GM12878 (cell line): ENCODE measurements around the gene MBNL3. TPM values are rescaled to one million over a fixed set of nuclear protein-coding genes. Genes with fewer than 3 reads are reported as not detected.

Experiments used
- ATAC-seq: fragments of 200-7000 bp; cut with Tn5 transposase; 3 replicates; pipeline ENCODE4 v1.9.1; 2020; ENCODE audit warnings: mild to moderate bottlenecking, moderate library complexity
- BruUV-seq: library from RNA; stranded (reverse); fragments of 400-500 nt; replicated peaks from 2 replicates; lab custom pipeline; 2021; lab: Mats Ljungman, UMichigan
- CTCF ChIA-PET: fragments of 300-600 bp; sonication (Branson Sonifier 250); formaldehyde crosslinking; extraction: SDS; loops from one replicate; lab custom pipeline; 2021; ENCODE audit warnings: inconsistent platforms; lab: Yijun Ruan, JAX
- POLR2A ChIA-PET: fragments of 350-600 bp; formaldehyde crosslinking; extraction: SDS; loops from one replicate; lab custom pipeline; 2021; ENCODE audit warnings: inconsistent platforms; lab: Charles Lee
- RAD21 ChIA-PET: fragments of 300-600 bp; sonication (Branson Sonifier 250); formaldehyde crosslinking; loops from one replicate; lab custom pipeline; 2023; ENCODE audit warnings: antibody characterized with exemption; ENCODE audit not compliant: unreplicated experiment; lab: Charles Lee
- SMC1A ChIA-PET: fragments of 300-600 bp; sonication (Branson Sonifier 250); formaldehyde crosslinking; loops from one replicate; lab custom pipeline; 2023; ENCODE audit not compliant: unreplicated experiment, uncharacterized antibody; lab: Charles Lee
- DNase-seq: peaks from one replicate; pipeline ENCODE4 v3.0.0-alpha.2; 2011; ENCODE audit warnings: low read depth, low spot score
- FAIRE-seq: peaks from 3 replicates; lab custom pipeline; 2011; peaks lifted over from hg19 to GRCh38; lab: Jason Lieb, UNC
- H2AFZ ChIP-seq: 2 replicates; pipeline ENCODE4 v1.6.0; 2011; ENCODE audit warnings: low read depth, low read length, control low read depth; ENCODE audit not compliant: control insufficient read depth
- H3K27ac ChIP-seq: 2 replicates; pipeline ENCODE4 v1.5.1; 2011; ENCODE audit warnings: control low read depth; ENCODE audit not compliant: control insufficient read depth, insufficient read depth
- H3K27me3 ChIP-seq, 2 experiments: replicated peaks in 1 of 2; 2 replicates each; pipeline versions ENCODE4 v1.6.0 to v1.6.1; 2011; ENCODE audit warnings: low read length in 1 of 2; ENCODE audit not compliant: control insufficient read depth in 2 of 2, insufficient read depth in 2 of 2
- H3K36me3 ChIP-seq, 2 experiments: 2 replicates each; pipeline ENCODE4 v1.5.1; 2011; ENCODE audit warnings: low read length in 1 of 2; ENCODE audit not compliant: control insufficient read depth in 2 of 2, insufficient read depth in 2 of 2
- H3K4me1 ChIP-seq: 2 replicates; pipeline ENCODE4 v1.6.1; 2011; ENCODE audit warnings: mild to moderate bottlenecking, low read length, moderate library complexity, mixed read lengths; ENCODE audit not compliant: control insufficient read depth, insufficient read depth
- H3K4me2 ChIP-seq: 2 replicates; pipeline ENCODE4 v1.6.0; 2011; ENCODE audit warnings: control low read depth; ENCODE audit not compliant: control insufficient read depth, insufficient read depth
- H3K4me3 ChIP-seq: fragments of 200-600 bp; sonication (generic); 2 replicates; pipeline ENCODE4 v1.5.1; 2016
- H3K79me2 ChIP-seq: 2 replicates; pipeline ENCODE4 v1.6.0; 2011; ENCODE audit warnings: low read length; ENCODE audit not compliant: control insufficient read depth, insufficient read depth
- H3K9ac ChIP-seq: 2 replicates; pipeline ENCODE4 v1.8.0; 2011; ENCODE audit warnings: low read length, control low read depth, mixed read lengths; ENCODE audit not compliant: control insufficient read depth, insufficient read depth
- H3K9me3 ChIP-seq: replicated peaks from 3 replicates; pipeline ENCODE4 v1.5.1; 2011; ENCODE audit warnings: mild to moderate bottlenecking, low read length; ENCODE audit not compliant: control insufficient read depth, insufficient read depth
- H4K20me1 ChIP-seq: 2 replicates; pipeline ENCODE4 v1.6.0; 2011; ENCODE audit not compliant: control insufficient read depth, insufficient read depth
- EGR1 ChIP-seq, 2 experiments: IDR thresholded peaks; 1 replicate in 1 of 2; 2 replicates in 1 of 2; pipeline ENCODE4 v1.6.1; 2011 to 2012; ENCODE audit warnings: low read depth in 2 of 2, low read length in 2 of 2, borderline replicate concordance in 1 of 2, mild to moderate bottlenecking in 1 of 2, moderate library complexity in 1 of 2
- RAD21 ChIP-seq: IDR thresholded peaks from 2 replicates; pipeline ENCODE4 v1.6.1; 2011; ENCODE audit warnings: mild to moderate bottlenecking, low read depth, low read length, moderate library complexity; ENCODE audit not compliant: insufficient read depth
- RCOR1 ChIP-seq: conservative IDR thresholded peaks from 2 replicates; pipeline ENCODE4 v1.6.1; 2012; ENCODE audit warnings: low read depth, low read length, improper control_type of control experiment
- SMAD1 ChIP-seq: fragments of 450-650 bp; IDR thresholded peaks from 2 replicates; pipeline ENCODE4 v1.6.1; 2018; ENCODE audit warnings: mild to moderate bottlenecking, low read depth; ENCODE audit not compliant: partially characterized antibody
- WGBS: methylation state at CpG from one replicate; pipeline ENCODE4 v1.1.6; 2016; ENCODE audit warnings: low lambda C conversion rate; ENCODE audit not compliant: insufficient replicate concordance, insufficient coverage; ENCODE audit errors: missing lambda C conversion rate; 5-methylcytosine and 5-hydroxymethylcytosine counted together
- in situ Hi-C: fragments of 300-500 bp; cut with MboI; formaldehyde crosslinking; loops from 9 replicates; pipeline ENCODE4 v1.14.3; 2018; ENCODE audit warnings: mixed read lengths
- intact Hi-C: fragments of 100-400 bp; cut with micrococcal nuclease; formaldehyde crosslinking; loops from one replicate; pipeline ENCODE4 v1.14.2; 2022; ENCODE audit not compliant: unreplicated experiment
- polyA plus RNA-seq, 11 experiments: library from polyadenylated mRNA; depleted of rRNA in 4 of 11; unstranded in 6 of 11; stranded (reverse) in 5 of 11; fragments of >200 nt; fragmentation: Nextera tagmentation in 4 of 11; fragmentation: Illumina TruSeq in 1 of 11; extraction: Ambion mirVana in 4 of 11; extraction: Trizol in 1 of 11; gene quantifications; 1 replicate in 1 of 11; 2 replicates in 10 of 11; pipeline versions ENCODE4 v1.2.1 to v1.2.3, GENCODE V29; 2011 to 2016; ENCODE audit warnings: inconsistent platforms in 2 of 11, missing spikeins in 2 of 11, low read depth in 1 of 11
- total RNA-seq, 4 experiments: library from RNA; depleted of rRNA in 3 of 4; stranded (reverse); fragments of >200 nt in 3 of 4; fragmentation: Illumina TruSeq in 1 of 4; extraction: Trizol in 1 of 4; gene quantifications; 2 replicates each; pipeline versions ENCODE4 v1.2.1 to v1.2.3, GENCODE V29; 2013 to 2021
- TF ChIP-seq, protein P1 (sequence below): IDR thresholded peaks from 2 replicates; pipeline ENCODE4 v1.6.1; 2012; ENCODE audit warnings: mild to moderate bottlenecking, low read depth, low read length
- TF ChIP-seq, protein P2 (sequence below): fragments of 450-650 bp; IDR thresholded peaks from 2 replicates; pipeline ENCODE4 v1.6.1; 2016; ENCODE audit warnings: mild to moderate bottlenecking

MBNL3 gene
- total and polyA plus RNA-seq, 10 of the 15 experiments (the other 5 are each of a cell fraction or from before 2014, with no cell fraction given) = 3.4 to 33.1 (median 12.6) TPM

DNA sequence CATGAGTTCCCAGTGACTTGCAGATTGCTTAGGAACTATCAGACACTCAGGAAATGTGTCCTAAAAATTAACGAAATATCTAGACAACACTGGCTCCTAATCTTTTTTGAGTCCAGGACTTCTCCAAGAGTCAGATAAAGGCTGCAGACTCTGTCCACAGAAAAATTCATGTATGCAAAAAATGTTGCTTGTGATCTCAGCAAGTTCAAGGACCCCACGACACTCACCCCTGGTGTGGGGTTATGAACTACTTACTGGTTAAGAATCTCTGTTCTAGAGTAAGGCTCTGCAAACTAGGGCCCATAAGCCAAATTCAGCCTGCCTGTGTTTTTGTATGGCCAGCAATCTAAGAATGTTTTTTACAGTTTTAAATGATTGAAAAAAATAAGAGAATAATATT, 93.2 kb downstream of the MBNL3 start:
- whole genome bisulfite sequencing = 40% methylated on average over 2 of the region's 2 CpGs
- no peak for TF ChIP-seq SMAD1
- TF ChIP-seq, protein P1, sequence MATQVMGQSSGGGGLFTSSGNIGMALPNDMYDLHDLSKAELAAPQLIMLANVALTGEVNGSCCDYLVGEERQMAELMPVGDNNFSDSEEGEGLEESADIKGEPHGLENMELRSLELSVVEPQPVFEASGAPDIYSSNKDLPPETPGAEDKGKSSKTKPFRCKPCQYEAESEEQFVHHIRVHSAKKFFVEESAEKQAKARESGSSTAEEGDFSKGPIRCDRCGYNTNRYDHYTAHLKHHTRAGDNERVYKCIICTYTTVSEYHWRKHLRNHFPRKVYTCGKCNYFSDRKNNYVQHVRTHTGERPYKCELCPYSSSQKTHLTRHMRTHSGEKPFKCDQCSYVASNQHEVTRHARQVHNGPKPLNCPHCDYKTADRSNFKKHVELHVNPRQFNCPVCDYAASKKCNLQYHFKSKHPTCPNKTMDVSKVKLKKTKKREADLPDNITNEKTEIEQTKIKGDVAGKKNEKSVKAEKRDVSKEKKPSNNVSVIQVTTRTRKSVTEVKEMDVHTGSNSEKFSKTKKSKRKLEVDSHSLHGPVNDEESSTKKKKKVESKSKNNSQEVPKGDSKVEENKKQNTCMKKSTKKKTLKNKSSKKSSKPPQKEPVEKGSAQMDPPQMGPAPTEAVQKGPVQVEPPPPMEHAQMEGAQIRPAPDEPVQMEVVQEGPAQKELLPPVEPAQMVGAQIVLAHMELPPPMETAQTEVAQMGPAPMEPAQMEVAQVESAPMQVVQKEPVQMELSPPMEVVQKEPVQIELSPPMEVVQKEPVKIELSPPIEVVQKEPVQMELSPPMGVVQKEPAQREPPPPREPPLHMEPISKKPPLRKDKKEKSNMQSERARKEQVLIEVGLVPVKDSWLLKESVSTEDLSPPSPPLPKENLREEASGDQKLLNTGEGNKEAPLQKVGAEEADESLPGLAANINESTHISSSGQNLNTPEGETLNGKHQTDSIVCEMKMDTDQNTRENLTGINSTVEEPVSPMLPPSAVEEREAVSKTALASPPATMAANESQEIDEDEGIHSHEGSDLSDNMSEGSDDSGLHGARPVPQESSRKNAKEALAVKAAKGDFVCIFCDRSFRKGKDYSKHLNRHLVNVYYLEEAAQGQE = no peak
- no peak for TF ChIP-seq RCOR1
- no peak for TF ChIP-seq RAD21
- TF ChIP-seq EGR1 (IDR thresholded peaks at IDR 0.05; ENCODE audit: borderline replicate concordance in 1 of 2, low read depth in 2 of 2, low read length in 2 of 2) = no peak
- TF ChIP-seq, protein P2, sequence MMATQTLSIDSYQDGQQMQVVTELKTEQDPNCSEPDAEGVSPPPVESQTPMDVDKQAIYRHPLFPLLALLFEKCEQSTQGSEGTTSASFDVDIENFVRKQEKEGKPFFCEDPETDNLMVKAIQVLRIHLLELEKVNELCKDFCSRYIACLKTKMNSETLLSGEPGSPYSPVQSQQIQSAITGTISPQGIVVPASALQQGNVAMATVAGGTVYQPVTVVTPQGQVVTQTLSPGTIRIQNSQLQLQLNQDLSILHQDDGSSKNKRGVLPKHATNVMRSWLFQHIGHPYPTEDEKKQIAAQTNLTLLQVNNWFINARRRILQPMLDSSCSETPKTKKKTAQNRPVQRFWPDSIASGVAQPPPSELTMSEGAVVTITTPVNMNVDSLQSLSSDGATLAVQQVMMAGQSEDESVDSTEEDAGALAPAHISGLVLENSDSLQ = no peak
- no peak overlapping the region for H3K4me2 ChIP-seq
- H3K4me3 ChIP-seq = no peak overlapping the region
- ChIA-PET RAD21 (no interaction called here), POLR2A (no interaction called here), CTCF (interaction anchor here (0.9 to 2.7 kb wide), 4 partner anchors 19 to 554 kb away, joined by 3 to 8 read pairs (median 4); no protein-coding TSS in a partner anchor), SMC1A (interaction anchor here (1.0 to 1.6 kb wide), 3 partner anchors 10 to 22 kb away, joined by 3 to 4 read pairs (median 3); no protein-coding TSS in a partner anchor)
- no peak overlapping the region for H3K27ac ChIP-seq
- no peak overlapping the region for H2AFZ ChIP-seq
- H3K36me3 ChIP-seq = no peaks in the 10 kb centered on the region
- H3K9ac ChIP-seq = no peak overlapping the region
- intact Hi-C loops = no loop called here
- H3K27me3 ChIP-seq = no peaks in the 10 kb centered on the region
- no peaks in the 10 kb centered on the region for H3K4me1 ChIP-seq
- no peaks in the 10 kb centered on the region for H3K79me2 ChIP-seq
- no peaks in the 10 kb centered on the region for H4K20me1 ChIP-seq
- BruUV-seq = no TSS peak
- no peak for ATAC-seq
- H3K9me3 ChIP-seq = no peaks in the 10 kb centered on the region
- DNase-seq = no peak
- in situ Hi-C loops = no loop called here
- no peak for FAIRE-seq
